Endothelial cell (in vitro differentiated cells): ENCODE data around the gene CCL1. TPM values are rescaled to one million over a fixed set of nuclear protein-coding genes. Genes with fewer than 3 reads are reported as not detected.

Source experiments
- DNase-seq: peaks from one replicate; pipeline ENCODE4 v3.0.0; 2021; ENCODE audit warnings: low spot score
- H3K27ac Mint-ChIP-seq: one replicate; pipeline ENCODE4 v1.8.0; 2021; ENCODE audit warnings: mixed read lengths, inconsistent platforms; ENCODE audit not compliant: unreplicated experiment
- H3K27me3 Mint-ChIP-seq: one replicate; pipeline ENCODE4 v1.8.0; 2021; ENCODE audit warnings: mild to moderate bottlenecking, moderate library complexity, mixed read lengths, inconsistent platforms; ENCODE audit not compliant: unreplicated experiment
- H3K36me3 Mint-ChIP-seq: one replicate; pipeline ENCODE4 v1.8.0; 2021; ENCODE audit warnings: mild to moderate bottlenecking, low read depth, mixed read lengths, inconsistent platforms; ENCODE audit not compliant: unreplicated experiment
- H3K4me1 Mint-ChIP-seq: one replicate; pipeline ENCODE4 v1.8.0; 2021; ENCODE audit warnings: mild to moderate bottlenecking, mixed read lengths, inconsistent platforms; ENCODE audit not compliant: unreplicated experiment
- H3K4me3 Mint-ChIP-seq: one replicate; pipeline ENCODE4 v1.8.0; 2021; ENCODE audit warnings: mild to moderate bottlenecking, mixed read lengths, inconsistent platforms; ENCODE audit not compliant: unreplicated experiment
- H3K9me3 Mint-ChIP-seq: one replicate; pipeline ENCODE4 v1.8.0; 2021; ENCODE audit warnings: mixed read lengths, inconsistent platforms; ENCODE audit not compliant: unreplicated experiment
- CTCF ChIP-seq: fragments of 200-600 bp; sonication (generic); IDR thresholded peaks from one replicate; pipeline ENCODE4 v1.5.0; 2021; ENCODE audit warnings: antibody characterized with exemption; ENCODE audit not compliant: unreplicated experiment
- total RNA-seq: library from RNA; stranded (reverse); fragmentation: NEBNext Ultra II Directional; extraction: Animal tissue kit (Norgen Biotek cat#: 25700); gene quantifications from one replicate; pipeline ENCODE4 v1.2.1, GENCODE V29; 2021; ENCODE audit not compliant: unreplicated experiment

The CCL1 gene
- total RNA-seq, 1 donor from 2014 or later, result not detected

DNA sequence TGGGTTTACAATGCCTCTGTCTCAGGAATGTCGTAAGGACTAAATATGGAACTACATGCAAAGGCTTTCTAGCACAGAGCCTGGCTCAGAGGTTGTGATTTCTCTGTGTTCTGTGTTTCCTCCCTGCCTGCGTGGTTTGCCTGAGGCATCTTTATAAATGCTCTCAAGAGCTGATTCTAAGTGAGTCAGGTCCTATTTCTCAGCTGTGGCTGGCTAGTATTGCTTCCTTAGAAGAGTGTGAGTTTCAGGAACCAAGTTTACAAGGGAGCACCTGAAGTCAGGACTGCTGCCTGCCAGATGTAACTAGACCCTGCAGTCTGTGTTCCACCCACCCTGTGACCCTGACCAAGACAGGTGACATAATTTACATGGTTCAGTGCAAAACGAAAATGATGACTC lies 8.0 kb upstream of the CCL1 start:
- no peaks in the 10 kb centered on the region for H3K27me3 Mint-ChIP-seq

DNA sequence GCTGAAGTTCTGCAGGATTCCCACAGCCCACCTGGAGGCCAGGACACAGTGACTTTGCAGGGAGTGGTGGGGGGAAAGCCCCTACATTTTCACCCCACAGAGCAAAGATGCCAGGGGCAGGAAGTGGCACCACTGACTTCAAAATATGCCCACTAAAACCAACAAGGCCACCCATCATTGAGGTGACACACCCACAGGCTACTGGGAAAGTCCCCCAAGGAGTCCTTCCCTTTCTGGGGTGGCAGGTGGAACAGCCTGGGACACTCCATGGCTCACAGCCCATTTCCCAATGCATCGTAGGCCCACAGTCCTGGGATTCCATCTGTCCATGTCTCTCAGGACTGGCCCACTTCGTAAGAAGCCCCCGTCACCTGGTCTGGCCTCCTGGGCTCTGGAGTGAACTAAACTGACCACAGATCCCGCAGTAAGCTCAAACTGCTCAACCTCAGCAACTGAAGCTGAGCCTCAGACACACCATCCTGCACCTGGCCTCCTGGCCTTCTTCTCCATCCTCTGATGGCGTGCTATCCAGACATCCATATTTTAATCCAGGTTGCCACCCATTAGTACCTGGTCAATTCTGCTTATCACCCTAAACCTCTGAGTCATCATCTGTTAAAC lies 7.5 kb upstream of the CCL1 start:
- peaks cover 7% of the 10 kb centered on the region for H3K4me1 Mint-ChIP-seq
- no peak overlapping the region for H3K27ac Mint-ChIP-seq
- H3K9me3 Mint-ChIP-seq, result no peaks in the 10 kb centered on the region
- H3K36me3 Mint-ChIP-seq, result no peaks in the 10 kb centered on the region
- no peak overlapping the region for H3K4me3 Mint-ChIP-seq
- H3K27me3 Mint-ChIP-seq, result no peaks in the 10 kb centered on the region
- no peak for TF ChIP-seq CTCF
- DNase-seq, result no peak

More for the DNA sequence above, 8.0 kb upstream of the CCL1 start:
- DNase-seq, result no peak
- Mint-ChIP-seq H3K9me3 (no peaks in the 10 kb centered on the region), H3K4me1 (peaks cover 4% of the 10 kb centered on the region), H3K4me3 (no peak overlapping the region), H3K36me3 (no peaks in the 10 kb centered on the region), H3K27ac (no peak overlapping the region)
- TF ChIP-seq CTCF, result no peak

GRCh38 chr17:34369571-34369970 lies 6.5 kb upstream of the CCL1 start:
- Mint-ChIP-seq H3K27ac (no peak overlapping the region), H3K4me3 (no peak overlapping the region), H3K9me3 (no peaks in the 10 kb centered on the region), H3K36me3 (no peaks in the 10 kb centered on the region), H3K27me3 (no peaks in the 10 kb centered on the region), H3K4me1 (peaks cover 10% of the 10 kb centered on the region)
- DNase-seq, result no peak
- no peak for TF ChIP-seq CTCF

DNA sequence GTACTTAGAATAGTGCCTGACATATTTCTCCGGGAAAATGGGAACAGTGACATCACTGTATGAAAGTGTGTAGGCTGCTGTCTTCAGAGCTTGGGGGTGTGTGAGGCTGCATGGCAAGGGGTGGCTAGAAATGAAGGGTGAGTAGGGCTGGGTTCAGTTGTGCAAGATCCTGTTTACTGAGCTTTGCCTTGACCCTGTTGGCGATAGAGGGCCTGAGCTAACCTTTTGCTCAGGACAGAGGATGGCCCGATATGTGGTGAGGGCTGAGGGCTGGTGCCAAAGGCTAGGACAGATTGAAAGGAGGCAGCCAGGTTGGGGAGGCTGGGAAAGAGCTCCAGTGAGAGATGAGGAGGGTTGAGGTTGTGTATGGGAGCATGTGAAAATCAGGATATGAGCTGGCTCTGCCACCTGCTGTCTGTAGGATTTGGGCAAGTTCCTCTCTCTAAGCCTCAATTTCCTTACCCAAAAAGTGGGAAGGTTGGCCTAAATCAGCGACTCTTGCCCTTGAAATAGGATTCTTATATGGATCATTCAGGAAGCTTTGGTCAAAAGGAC lies 6.0 kb upstream of the CCL1 start:
- H3K27ac Mint-ChIP-seq, result no peak overlapping the region
- no peaks in the 10 kb centered on the region for H3K9me3 Mint-ChIP-seq
- H3K27me3 Mint-ChIP-seq, result no peaks in the 10 kb centered on the region
- no peak for TF ChIP-seq CTCF
- H3K4me3 Mint-ChIP-seq, result no peak overlapping the region
- peaks cover 10% of the 10 kb centered on the region for H3K4me1 Mint-ChIP-seq
- no peaks in the 10 kb centered on the region for H3K36me3 Mint-ChIP-seq
- DNase-seq, result no peak

DNA sequence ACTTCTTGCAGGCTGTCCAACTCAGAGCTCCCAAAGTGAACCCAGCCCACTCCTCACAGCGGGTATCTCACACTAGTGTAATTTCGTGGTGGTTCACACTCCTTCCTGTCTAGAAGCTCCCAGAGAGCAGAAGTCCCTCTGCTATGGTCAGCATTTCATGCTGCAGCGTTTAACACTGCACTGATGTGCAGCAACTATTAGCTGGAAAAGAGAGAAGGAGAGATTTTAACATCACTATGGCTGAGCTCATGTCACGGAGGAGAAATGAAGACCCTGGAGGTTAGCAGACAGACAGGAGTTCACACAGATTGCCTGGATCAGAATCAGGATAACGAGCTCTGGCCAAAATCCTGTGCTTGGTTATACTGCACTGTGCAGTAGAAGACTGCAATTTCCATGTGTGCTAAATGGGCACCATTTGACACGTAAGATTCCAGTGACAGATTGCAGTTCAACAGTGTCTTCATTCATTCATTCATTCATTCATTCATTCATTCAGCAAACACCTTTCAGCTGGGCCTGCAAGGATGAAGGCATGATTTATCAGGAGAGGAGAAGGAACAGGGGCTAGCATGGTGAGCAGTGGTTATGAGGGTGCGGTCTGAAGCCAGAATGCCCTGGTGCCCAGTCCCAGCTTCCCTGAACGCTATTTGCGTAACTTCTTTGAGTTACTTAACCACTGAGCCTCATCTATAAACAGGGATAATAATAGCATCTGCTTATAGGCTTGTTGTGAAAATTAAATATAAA lies 5.3 kb upstream of the CCL1 start:
- no peaks in the 10 kb centered on the region for H3K9me3 Mint-ChIP-seq
- H3K27me3 Mint-ChIP-seq, result no peaks in the 10 kb centered on the region
- H3K4me1 Mint-ChIP-seq, result peaks cover 10% of the 10 kb centered on the region
- no peak overlapping the region for H3K27ac Mint-ChIP-seq
- no peaks in the 10 kb centered on the region for H3K36me3 Mint-ChIP-seq
- DNase-seq, result no peak
- no peak for TF ChIP-seq CTCF
- H3K4me3 Mint-ChIP-seq, result no peak overlapping the region
